ENCODE measurements around the gene PCBP3.

- TF ChIP-seq NR2C2 (CRISPR knock-in tag; IDR thresholded peaks at IDR 0.05; ENCODE audit: borderline replicate concordance) (no peak), CTCF (CRISPR knock-in tag; IDR thresholded peaks at IDR 0.05) (no peak)
Observed at GRCh38 chr21:45852886-45853400, 209.4 kb downstream of the PCBP3 start.

Measured in HepG2 (cell line).